Keratinocyte (primary cell): Measurements from ENCODE around the gene RGS18.

Experiments
- CTCF ChIP-seq, 3 experiments: IDR thresholded peaks in 1 of 3; conservative IDR thresholded peaks in 1 of 3; optimal IDR thresholded peaks in 1 of 3; 2 replicates in 2 of 3; 3 replicates in 1 of 3; pipeline versions ENCODE3 to v1.5.1; 2011; ENCODE audit warnings: low read length in 3 of 3, mild to moderate bottlenecking in 3 of 3, moderate library complexity in 2 of 3, control low read depth in 1 of 3, inconsistent platforms in 1 of 3; ENCODE audit not compliant: insufficient read depth in 2 of 3; ENCODE audit errors: extremely low read depth in 1 of 3
- EZH2 ChIP-seq: IDR thresholded peaks from one replicate; pipeline ENCODE4 v1.6.1; 2012; ENCODE audit warnings: inconsistent platforms, mild to moderate bottlenecking, low read length, moderate library complexity

- TF ChIP-seq CTCF (optimal IDR thresholded peaks at IDR 0.05 in 1 of 3, IDR thresholded peaks at IDR 0.05 in 1 of 3, conservative IDR thresholded peaks at IDR 0.05 in 1 of 3; ENCODE audit: extremely low read depth in 1 of 3, insufficient read depth in 2 of 3, low read length in 3 of 3) (no peak), EZH2 (no peak)
Measured at GRCh38 chr1:192186197-192186596, 27.9 kb downstream of the RGS18 start.
